ENCODE results near the gene GALR1.

The GALR1 gene

DNA sequence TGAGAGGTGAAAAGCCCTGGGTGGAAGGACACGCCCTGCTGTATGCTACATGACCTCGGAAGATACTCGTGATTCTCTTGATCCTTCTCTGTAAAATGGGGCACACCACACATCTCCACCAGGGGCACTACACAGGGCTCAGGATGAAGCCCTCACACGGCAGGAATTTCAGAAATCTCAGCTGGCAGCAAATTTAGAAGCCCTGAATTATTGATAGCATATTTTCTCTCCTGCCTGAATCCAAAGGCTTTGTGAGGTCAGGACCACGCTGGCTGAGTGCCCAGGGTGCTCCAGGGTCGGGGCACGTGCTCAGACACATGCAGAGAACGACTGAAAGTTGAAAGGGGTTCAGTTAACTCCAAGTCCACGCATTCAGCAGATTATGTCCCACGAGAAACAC is 42.1 kb upstream of the GALR1 start:
- H3K27ac ChIP-seq = no peak overlapping the region
- TF ChIP-seq, protein P1, sequence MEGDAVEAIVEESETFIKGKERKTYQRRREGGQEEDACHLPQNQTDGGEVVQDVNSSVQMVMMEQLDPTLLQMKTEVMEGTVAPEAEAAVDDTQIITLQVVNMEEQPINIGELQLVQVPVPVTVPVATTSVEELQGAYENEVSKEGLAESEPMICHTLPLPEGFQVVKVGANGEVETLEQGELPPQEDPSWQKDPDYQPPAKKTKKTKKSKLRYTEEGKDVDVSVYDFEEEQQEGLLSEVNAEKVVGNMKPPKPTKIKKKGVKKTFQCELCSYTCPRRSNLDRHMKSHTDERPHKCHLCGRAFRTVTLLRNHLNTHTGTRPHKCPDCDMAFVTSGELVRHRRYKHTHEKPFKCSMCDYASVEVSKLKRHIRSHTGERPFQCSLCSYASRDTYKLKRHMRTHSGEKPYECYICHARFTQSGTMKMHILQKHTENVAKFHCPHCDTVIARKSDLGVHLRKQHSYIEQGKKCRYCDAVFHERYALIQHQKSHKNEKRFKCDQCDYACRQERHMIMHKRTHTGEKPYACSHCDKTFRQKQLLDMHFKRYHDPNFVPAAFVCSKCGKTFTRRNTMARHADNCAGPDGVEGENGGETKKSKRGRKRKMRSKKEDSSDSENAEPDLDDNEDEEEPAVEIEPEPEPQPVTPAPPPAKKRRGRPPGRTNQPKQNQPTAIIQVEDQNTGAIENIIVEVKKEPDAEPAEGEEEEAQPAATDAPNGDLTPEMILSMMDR (conservative IDR thresholded peaks at IDR 0.05) = peak; percentile 53

DNA sequence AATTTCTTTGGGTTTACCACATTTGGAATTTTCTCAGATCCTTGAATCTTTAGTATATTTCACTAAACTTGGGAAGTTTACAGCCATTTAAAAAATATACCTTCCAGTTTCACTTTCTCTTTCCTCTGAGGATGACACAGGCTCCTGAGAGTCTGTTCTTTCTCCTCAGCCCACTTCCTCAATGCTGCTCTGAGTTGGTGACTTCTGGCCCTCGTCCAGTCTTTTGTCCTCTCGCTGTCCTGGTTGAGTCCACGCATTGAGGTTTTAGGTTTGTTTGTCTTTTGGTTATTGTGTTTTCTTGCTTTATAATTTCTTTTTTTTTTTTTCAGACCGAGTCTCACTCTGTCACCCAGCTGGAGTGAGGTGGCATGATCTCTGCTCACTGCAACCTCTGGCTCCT is 40.7 kb upstream of the GALR1 start:
- peak overlapping the region; percentile 20; the same call in 1 of the 2 replicates for H3K27ac ChIP-seq
- TF ChIP-seq, protein P1 (conservative IDR thresholded peaks at IDR 0.05) = no peak

DNA sequence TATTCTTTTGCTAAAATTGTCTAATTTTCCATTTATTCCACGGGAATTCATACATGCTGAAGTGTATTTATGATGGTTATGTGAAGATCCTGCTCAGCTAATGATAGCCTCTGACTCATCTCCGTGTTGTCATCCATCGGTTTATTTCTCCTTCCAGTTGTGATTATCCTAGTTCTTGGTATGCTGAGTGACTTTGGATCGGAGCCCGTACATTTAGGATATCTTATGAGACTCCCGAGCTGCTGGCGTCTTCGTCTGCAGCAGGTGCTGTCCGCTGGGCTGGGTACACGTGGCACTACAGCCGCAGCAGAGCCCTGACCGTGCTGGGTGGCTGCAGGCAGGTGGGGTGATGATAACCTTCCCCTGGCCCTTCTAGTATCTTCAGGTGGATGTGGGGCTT is 40.1 kb upstream of the GALR1 start:
- TF ChIP-seq, protein P1 (conservative IDR thresholded peaks at IDR 0.05) = no peak
- peak overlapping the region; percentile 20; the same call in 1 of the 2 replicates for H3K27ac ChIP-seq

DNA sequence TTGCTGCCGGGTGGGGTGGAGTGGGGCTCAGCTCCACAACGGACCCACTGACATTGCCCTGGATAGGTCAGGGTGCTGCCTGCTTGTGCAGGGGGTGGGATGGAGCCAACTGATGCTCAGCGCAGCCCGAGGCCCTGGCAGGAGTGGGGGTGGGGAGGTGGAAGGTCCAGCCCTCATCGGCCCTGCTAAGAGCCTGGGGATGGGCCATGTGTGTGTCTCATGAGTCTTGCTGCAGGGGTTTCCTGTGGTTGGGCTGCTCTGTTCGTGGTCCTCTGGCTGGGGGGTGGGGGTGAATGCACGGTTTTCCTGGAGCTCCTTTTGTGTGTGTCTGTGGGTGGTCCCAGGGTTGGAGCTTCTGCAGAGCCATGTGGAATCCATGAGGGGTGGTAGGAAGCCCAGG is 39.4 kb upstream of the GALR1 start:
- H3K27ac ChIP-seq = no peak overlapping the region; the same call in 1 of the 2 replicates
- TF ChIP-seq, protein P1 (conservative IDR thresholded peaks at IDR 0.05) = no peak

DNA sequence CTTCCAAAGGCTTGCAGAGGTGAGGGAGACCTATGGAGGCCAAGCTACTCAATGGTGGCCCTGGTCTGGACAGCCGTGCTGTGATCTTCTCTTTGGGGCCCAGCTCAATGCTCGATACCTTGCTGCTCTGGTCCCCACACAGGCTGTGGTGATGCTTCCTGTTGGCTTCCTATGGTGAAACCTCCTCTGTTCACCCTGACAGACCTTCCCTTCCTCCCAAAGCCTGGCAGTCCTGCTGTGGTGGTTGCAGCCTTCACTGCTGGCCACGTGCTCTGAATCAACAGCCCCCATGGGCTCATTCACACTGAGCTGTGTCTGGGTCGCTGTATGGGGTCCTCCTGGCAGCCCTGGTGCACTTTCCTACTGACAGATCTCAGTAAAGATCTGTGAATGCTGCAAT is 31.0 kb upstream of the GALR1 start:
- TF ChIP-seq, protein P1 (conservative IDR thresholded peaks at IDR 0.05) = no peak
- H3K27ac ChIP-seq = no peak overlapping the region

DNA sequence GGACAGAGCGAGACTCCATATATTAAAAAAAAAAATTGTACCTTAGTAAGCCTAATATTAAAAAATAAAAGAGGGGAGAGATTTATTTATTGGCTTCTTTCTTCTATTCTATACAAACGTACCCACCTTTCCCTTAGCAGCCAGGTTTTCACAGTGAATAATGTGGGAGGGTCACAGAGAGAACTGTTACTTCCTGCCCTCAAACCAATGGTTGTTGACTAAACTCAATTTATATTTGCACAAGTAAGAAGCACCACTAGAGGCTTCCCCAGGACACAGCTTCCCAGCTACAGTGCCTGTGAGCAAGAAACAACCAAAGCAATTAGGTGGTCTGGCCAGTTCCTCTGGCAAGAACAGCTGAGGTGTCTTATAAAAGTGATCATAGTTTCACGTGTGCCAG is 28.9 kb upstream of the GALR1 start:
- TF ChIP-seq, protein P1 (conservative IDR thresholded peaks at IDR 0.05) = no peak
- no peak overlapping the region for H3K27ac ChIP-seq

DNA sequence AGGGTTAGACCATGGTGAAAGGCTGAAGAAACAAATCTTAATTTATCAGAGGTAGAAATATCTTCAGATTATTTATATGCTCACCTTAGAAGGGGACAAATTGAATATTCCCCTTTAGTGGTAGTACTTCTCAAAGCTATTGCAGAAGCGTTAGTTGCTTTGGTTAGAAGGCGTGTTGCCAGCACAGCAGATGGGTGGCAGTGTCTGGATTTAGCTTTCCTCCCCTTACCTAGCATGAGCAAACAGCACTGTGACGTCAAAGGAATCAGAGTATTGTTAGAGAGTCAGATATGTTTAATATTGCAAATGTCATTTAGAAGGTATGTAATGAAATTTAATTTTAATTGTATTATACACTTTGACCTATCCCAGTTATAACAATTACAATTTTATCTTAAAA is 27.2 kb upstream of the GALR1 start:
- no peak overlapping the region for H3K27ac ChIP-seq
- TF ChIP-seq, protein P1 (conservative IDR thresholded peaks at IDR 0.05) = no peak

Measured in VCaP (cell line).